ENCODE measurements around the gene FBXW8.

DNA sequence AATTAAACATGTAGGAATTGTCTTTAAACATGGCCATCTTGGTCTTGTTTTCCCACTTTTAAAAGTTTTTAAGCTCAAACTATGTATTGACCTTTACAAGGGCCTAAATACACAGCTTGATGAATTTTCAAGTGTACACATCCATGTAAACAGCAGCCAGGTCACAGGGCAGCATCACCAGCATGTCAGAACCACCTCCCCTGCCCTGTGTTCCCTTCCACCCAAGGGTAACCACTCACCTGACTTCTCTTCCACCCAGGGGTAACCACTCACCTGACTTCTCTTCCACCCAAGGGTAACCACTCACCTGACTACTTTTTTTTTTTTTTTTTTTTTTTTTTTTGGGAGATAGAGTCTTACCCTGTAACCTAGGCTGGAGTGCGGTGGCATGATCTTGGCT is 4.6 kb downstream of the FBXW8 start:
- TF ChIP-seq, protein P1, sequence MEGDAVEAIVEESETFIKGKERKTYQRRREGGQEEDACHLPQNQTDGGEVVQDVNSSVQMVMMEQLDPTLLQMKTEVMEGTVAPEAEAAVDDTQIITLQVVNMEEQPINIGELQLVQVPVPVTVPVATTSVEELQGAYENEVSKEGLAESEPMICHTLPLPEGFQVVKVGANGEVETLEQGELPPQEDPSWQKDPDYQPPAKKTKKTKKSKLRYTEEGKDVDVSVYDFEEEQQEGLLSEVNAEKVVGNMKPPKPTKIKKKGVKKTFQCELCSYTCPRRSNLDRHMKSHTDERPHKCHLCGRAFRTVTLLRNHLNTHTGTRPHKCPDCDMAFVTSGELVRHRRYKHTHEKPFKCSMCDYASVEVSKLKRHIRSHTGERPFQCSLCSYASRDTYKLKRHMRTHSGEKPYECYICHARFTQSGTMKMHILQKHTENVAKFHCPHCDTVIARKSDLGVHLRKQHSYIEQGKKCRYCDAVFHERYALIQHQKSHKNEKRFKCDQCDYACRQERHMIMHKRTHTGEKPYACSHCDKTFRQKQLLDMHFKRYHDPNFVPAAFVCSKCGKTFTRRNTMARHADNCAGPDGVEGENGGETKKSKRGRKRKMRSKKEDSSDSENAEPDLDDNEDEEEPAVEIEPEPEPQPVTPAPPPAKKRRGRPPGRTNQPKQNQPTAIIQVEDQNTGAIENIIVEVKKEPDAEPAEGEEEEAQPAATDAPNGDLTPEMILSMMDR (IDR thresholded peaks at IDR 0.05), result no peak
- TF ChIP-seq POLR2A (IDR thresholded peaks at IDR 0.05), result no peak
